Neuronal stem cell (in vitro differentiated cells): ENCODE measurements around the gene AMZ2.
"Not testable (repeated sequence)": the region's sequence is repeated elsewhere in the genome, so short reads cannot be mapped to it uniquely, and the experiment has no call there.

Experiments used
- DNase-seq: peaks from one replicate; pipeline ENCODE4 v3.0.0-alpha.2; 2013; ENCODE audit warnings: low spot score
- H2AFZ ChIP-seq: one replicate; pipeline ENCODE4 v1.6.1; 2013; ENCODE audit warnings: mild to moderate bottlenecking, low read length, inconsistent platforms
- H2AK5ac ChIP-seq: 2 replicates; pipeline ENCODE4 v1.6.1; 2013; ENCODE audit warnings: low read depth, mild to moderate bottlenecking, inconsistent platforms, low read length, moderate library complexity, mixed read lengths
- H2BK120ac ChIP-seq: 2 replicates; pipeline ENCODE4 v1.6.1; 2013; ENCODE audit warnings: low read depth, mild to moderate bottlenecking, inconsistent platforms, low read length, moderate library complexity, mixed read lengths
- H2BK12ac ChIP-seq: one replicate; pipeline ENCODE4 v1.6.1; 2013; ENCODE audit warnings: low read length, inconsistent platforms
- H2BK15ac ChIP-seq: 2 replicates; pipeline ENCODE4 v1.6.1; 2013; ENCODE audit warnings: mild to moderate bottlenecking, low read length, inconsistent platforms, mixed read lengths
- H2BK5ac ChIP-seq: one replicate; pipeline ENCODE4 v1.6.1; 2013; ENCODE audit warnings: inconsistent platforms, mild to moderate bottlenecking, low read length, moderate library complexity
- H3K14ac ChIP-seq: one replicate; pipeline ENCODE4 v1.6.1; 2013; ENCODE audit warnings: low read length, inconsistent platforms
- H3K18ac ChIP-seq: 2 replicates; pipeline ENCODE4 v1.6.1; 2013; ENCODE audit warnings: low read length, inconsistent platforms
- H3K23ac ChIP-seq: 2 replicates; pipeline ENCODE4 v1.6.1; 2013; ENCODE audit warnings: low read depth, mild to moderate bottlenecking, mixed read lengths, low read length, inconsistent platforms; ENCODE audit not compliant: poor library complexity
- H3K27ac ChIP-seq: replicated peaks from 3 replicates; pipeline ENCODE4 v1.5.1; 2013; ENCODE audit warnings: low read length, inconsistent platforms
- H3K27me3 ChIP-seq, 3 experiments: 2 replicates each; pipeline ENCODE4 v1.6.1; 2013; ENCODE audit warnings: low read length in 3 of 3, mild to moderate bottlenecking in 2 of 3, inconsistent platforms in 1 of 3, low read depth in 1 of 3, mixed read lengths in 1 of 3, moderate library complexity in 1 of 3; ENCODE audit not compliant: control insufficient read depth in 3 of 3, insufficient read depth in 3 of 3
- H3K36me3 ChIP-seq, 2 donors: replicated peaks in 1 of 2; 2 replicates each; pipeline ENCODE4 v1.6.1; 2013; ENCODE audit warnings: low read length in 2 of 2; ENCODE audit not compliant: control insufficient read depth in 2 of 2, insufficient read depth in 2 of 2
- H3K4ac ChIP-seq: 2 replicates; pipeline ENCODE4 v1.6.1; 2013; ENCODE audit warnings: inconsistent platforms, mild to moderate bottlenecking, low read length, moderate library complexity
- H3K4me1 ChIP-seq, 2 donors: 1 replicate in 1 of 2; 2 replicates in 1 of 2; pipeline ENCODE4 v1.6.1; 2013; ENCODE audit warnings: low read length in 2 of 2, low read depth in 1 of 2; ENCODE audit not compliant: control insufficient read depth in 2 of 2, insufficient read depth in 1 of 2
- H3K4me2 ChIP-seq: one replicate; pipeline ENCODE4 v1.6.1; 2013; ENCODE audit warnings: mild to moderate bottlenecking, low read length, inconsistent platforms; ENCODE audit not compliant: insufficient read depth, poor library complexity, severe bottlenecking
- H3K4me3 ChIP-seq, 2 donors: 2 replicates each; pipeline ENCODE4 v1.5.1; 2013; ENCODE audit warnings: low read length in 2 of 2, mild to moderate bottlenecking in 2 of 2, inconsistent platforms in 1 of 2, moderate library complexity in 1 of 2
- H3K79me1 ChIP-seq: one replicate; pipeline ENCODE4 v1.6.1; 2013; ENCODE audit warnings: low read depth, mild to moderate bottlenecking, inconsistent platforms, low read length, moderate library complexity
- H3K9ac ChIP-seq: one replicate; pipeline ENCODE4 v1.6.1; 2013; ENCODE audit warnings: mild to moderate bottlenecking, low read depth, low read length, inconsistent platforms; ENCODE audit not compliant: poor library complexity
- H3K9me3 ChIP-seq, 2 donors: replicated peaks in 1 of 2; 2 replicates each; pipeline versions ENCODE3 to v1.6.1; 2013; ENCODE audit warnings: low read length in 2 of 2, mild to moderate bottlenecking in 2 of 2, inconsistent platforms in 1 of 2, low read depth in 1 of 2, mixed read lengths in 1 of 2, moderate library complexity in 1 of 2; ENCODE audit not compliant: control insufficient read depth in 2 of 2, insufficient read depth in 1 of 2
- H4K8ac ChIP-seq: one replicate; pipeline ENCODE4 v1.6.1; 2013; ENCODE audit warnings: low read depth, mild to moderate bottlenecking, inconsistent platforms, low read length, moderate library complexity
- H4K91ac ChIP-seq: one replicate; pipeline ENCODE4 v1.6.1; 2013; ENCODE audit warnings: low read length, low read depth, mild to moderate bottlenecking, inconsistent platforms; ENCODE audit not compliant: poor library complexity
- WGBS, 2 donors: extraction: QIAGEN DNeasy Blood & Tissue Kit; methylation state at CpG; one replicate each; pipeline ENCODE4 v1.1.7; 2013; ENCODE audit warnings: missing lambda C conversion rate in 2 of 2, mixed read lengths in 1 of 2; ENCODE audit not compliant: insufficient read length in 2 of 2, insufficient replicate concordance in 1 of 2; ENCODE audit errors: extremely low coverage in 2 of 2; 5-methylcytosine and 5-hydroxymethylcytosine counted together

AMZ2 gene

GRCh38 chr17:68208651-68209050, 39.2 kb upstream of the AMZ2 start:
- no CpG with 5 or more reads among the region's 19 CpGs for WGBS, 2 donors
- not testable (repeated sequence) for H3K4me3 ChIP-seq, H3K23ac ChIP-seq, H2BK5ac ChIP-seq, DNase-seq, H3K4me2 ChIP-seq, H3K14ac ChIP-seq, H3K9me3 ChIP-seq, H2BK12ac ChIP-seq, H3K9ac ChIP-seq, H2AFZ ChIP-seq, H2BK15ac ChIP-seq, H2AK5ac ChIP-seq, H4K8ac ChIP-seq, H3K4me1 ChIP-seq, H3K18ac ChIP-seq, H3K4ac ChIP-seq, H2BK120ac ChIP-seq, H3K79me1 ChIP-seq, H4K91ac ChIP-seq, H3K27ac ChIP-seq
- Histone ChIP-seq H3K27me3 (peaks cover 0 to 11% (median 11%) of the 10 kb centered on the region in 3 experiments), H3K36me3 (peaks cover 2 to 37% of the 10 kb centered on the region in 2 donors)

GRCh38 chr17:68209191-68209900, 38.5 kb upstream of the AMZ2 start:
- not testable (repeated sequence) for H4K8ac ChIP-seq, H3K4ac ChIP-seq, H3K14ac ChIP-seq, H2BK15ac ChIP-seq, H2AK5ac ChIP-seq, H3K18ac ChIP-seq, H3K4me1 ChIP-seq, H3K27ac ChIP-seq, H3K9me3 ChIP-seq, H4K91ac ChIP-seq, DNase-seq, H3K79me1 ChIP-seq, H3K9ac ChIP-seq, H2BK12ac ChIP-seq, H3K4me2 ChIP-seq, H3K23ac ChIP-seq, H2AFZ ChIP-seq, H3K27me3 ChIP-seq, H2BK120ac ChIP-seq, H2BK5ac ChIP-seq, H3K4me3 ChIP-seq
- H3K36me3 ChIP-seq, result peaks cover 2 to 37% of the 10 kb centered on the region in 2 donors
- WGBS, 2 donors, result no CpG with 5 or more reads among the region's 13 CpGs

- Histone ChIP-seq H2BK12ac (no peak overlapping the region), H3K4me1 (peaks cover 0 to 9% of the 10 kb centered on the region in 2 donors), H3K4me3 (no peak overlapping the region), H2BK15ac (no peak overlapping the region), H3K27ac (no peak overlapping the region), H2AFZ (no peak overlapping the region), H3K4ac (no peak overlapping the region), H4K8ac (no peak overlapping the region), H3K9ac (no peak overlapping the region), H4K91ac (no peak overlapping the region), H3K36me3 (peaks cover 2 to 37% of the 10 kb centered on the region in 2 donors), H3K79me1 (peaks cover 4% of the 10 kb centered on the region), H3K18ac (no peak overlapping the region), H2AK5ac (no peak overlapping the region), H2BK5ac (no peak overlapping the region), H3K14ac (no peak overlapping the region), H2BK120ac (no peak overlapping the region), H3K23ac (no peak overlapping the region), H3K9me3 (no peaks in the 10 kb centered on the region), H3K4me2 (no peak overlapping the region), H3K27me3 (no peaks in the 10 kb centered on the region)
- WGBS, 2 donors, result no CpG with 5 or more reads among the region's 10 CpGs
- DNase-seq, result no peak
Observed at GRCh38 chr17:68210570-68211315, 37.1 kb upstream of the AMZ2 start.
